ENCODE results near the gene SH3GL1.

SH3GL1 gene

GRCh38 chr19:4358709-4359626, 41.4 kb downstream of the SH3GL1 start:
- no peak overlapping the region for H3K9ac ChIP-seq (ENCODE audit: low read length)
- peaks cover 47% of the 10 kb centered on the region for H3K36me3 ChIP-seq (ENCODE audit: insufficient read depth, low read length)
- no peak for TF ChIP-seq CTCF (IDR thresholded peaks at IDR 0.05; ENCODE audit: low read length)
- no peak for TF ChIP-seq EZH2 (IDR thresholded peaks at IDR 0.05; ENCODE audit: borderline replicate concordance, low read length)
- no peak overlapping the region for H3K4me3 ChIP-seq (ENCODE audit: low read depth, low read length, poor library complexity, severe bottlenecking)
- no peaks in the 10 kb centered on the region for H3F3A ChIP-seq (ENCODE audit: insufficient read depth, low read length)
- no peaks in the 10 kb centered on the region for H3K9me2 ChIP-seq (ENCODE audit: low read depth, low read length)
- H3K4me2 ChIP-seq (ENCODE audit: low read length) = no peak overlapping the region
- no peak overlapping the region for H2AFZ ChIP-seq (ENCODE audit: low read length)
- no peaks in the 10 kb centered on the region for H3K27me3 ChIP-seq (ENCODE audit: insufficient read depth, low read length)
- H3K9me3 ChIP-seq (ENCODE audit: low read length) = no peaks in the 10 kb centered on the region
- no peaks in the 10 kb centered on the region for H4K20me1 ChIP-seq (ENCODE audit: insufficient read depth, low read length)
- H3K79me2 ChIP-seq (ENCODE audit: insufficient read depth, low read length) = no peaks in the 10 kb centered on the region
- no peak overlapping the region for H3K27ac ChIP-seq (ENCODE audit: low read depth, low read length, poor library complexity, severe bottlenecking)
- no peaks in the 10 kb centered on the region for H3K4me1 ChIP-seq (ENCODE audit: insufficient read depth, low read length, severe bottlenecking)

- Histone ChIP-seq H3K9me2 (ENCODE audit: low read depth, low read length) (no peaks in the 10 kb centered on the region), H3K4me3 (ENCODE audit: low read depth, low read length, poor library complexity, severe bottlenecking) (no peak overlapping the region)
These were observed 42.4 kb downstream of the SH3GL1 start for GRCh38 chr19:4357921-4358326.

GRCh38 chr19:4357095-4357797, 43.1 kb downstream of the SH3GL1 start:
- Histone ChIP-seq H3K27ac (ENCODE audit: low read depth, low read length, poor library complexity, severe bottlenecking) (no peak overlapping the region), H3K27me3 (ENCODE audit: insufficient read depth, low read length) (no peaks in the 10 kb centered on the region), H4K20me1 (ENCODE audit: insufficient read depth, low read length) (no peaks in the 10 kb centered on the region), H3K4me1 (ENCODE audit: insufficient read depth, low read length, severe bottlenecking) (no peaks in the 10 kb centered on the region), H3K79me2 (ENCODE audit: insufficient read depth, low read length) (no peaks in the 10 kb centered on the region), H3K4me3 (ENCODE audit: low read depth, low read length, poor library complexity, severe bottlenecking) (no peak overlapping the region), H3F3A (ENCODE audit: insufficient read depth, low read length) (no peaks in the 10 kb centered on the region), H3K9me2 (ENCODE audit: low read depth, low read length) (no peaks in the 10 kb centered on the region), H3K9me3 (ENCODE audit: low read length) (no peaks in the 10 kb centered on the region), H3K4me2 (ENCODE audit: low read length) (no peak overlapping the region), H2AFZ (ENCODE audit: low read length) (no peak overlapping the region), H3K9ac (ENCODE audit: low read length) (no peak overlapping the region), H3K36me3 (ENCODE audit: insufficient read depth, low read length) (peaks cover 34% of the 10 kb centered on the region)
- TF ChIP-seq CTCF (IDR thresholded peaks at IDR 0.05; ENCODE audit: low read length) (no peak), EZH2 (IDR thresholded peaks at IDR 0.05; ENCODE audit: borderline replicate concordance, low read length) (no peak)

More at GRCh38 chr19:4357921-4358326, 42.4 kb downstream of the SH3GL1 start:
- Histone ChIP-seq H3K27ac (ENCODE audit: low read depth, low read length, poor library complexity, severe bottlenecking) (no peak overlapping the region), H2AFZ (ENCODE audit: low read length) (no peak overlapping the region), H3K9me3 (ENCODE audit: low read length) (no peaks in the 10 kb centered on the region), H3K4me1 (ENCODE audit: insufficient read depth, low read length, severe bottlenecking) (no peaks in the 10 kb centered on the region), H3K9ac (ENCODE audit: low read length) (no peak overlapping the region), H3K36me3 (ENCODE audit: insufficient read depth, low read length) (peaks cover 41% of the 10 kb centered on the region), H3K4me2 (ENCODE audit: low read length) (no peak overlapping the region), H4K20me1 (ENCODE audit: insufficient read depth, low read length) (no peaks in the 10 kb centered on the region), H3K27me3 (ENCODE audit: insufficient read depth, low read length) (no peaks in the 10 kb centered on the region), H3F3A (ENCODE audit: insufficient read depth, low read length) (no peaks in the 10 kb centered on the region), H3K79me2 (ENCODE audit: insufficient read depth, low read length) (no peaks in the 10 kb centered on the region)
- TF ChIP-seq CTCF (IDR thresholded peaks at IDR 0.05; ENCODE audit: low read length) (no peak), EZH2 (IDR thresholded peaks at IDR 0.05; ENCODE audit: borderline replicate concordance, low read length) (no peak)
